GM12875 (cell line): ENCODE data around the gene NUTF2.
A peak's percentile ranks its signal among the peaks of the same experiment; 100 is the strongest.

Experiments used
- H3K4me3 ChIP-seq: one replicate; pipeline ENCODE4 v1.5.1; 2011; ENCODE audit warnings: low read depth, low read length, control low read depth
- CTCF ChIP-seq: IDR thresholded peaks from 2 replicates; pipeline ENCODE4 v1.5.1; 2011; ENCODE audit warnings: low read depth, mild to moderate bottlenecking, control low read depth, inconsistent platforms, low read length, moderate library complexity, borderline replicate concordance; ENCODE audit not compliant: insufficient read depth

Gene NUTF2

DNA sequence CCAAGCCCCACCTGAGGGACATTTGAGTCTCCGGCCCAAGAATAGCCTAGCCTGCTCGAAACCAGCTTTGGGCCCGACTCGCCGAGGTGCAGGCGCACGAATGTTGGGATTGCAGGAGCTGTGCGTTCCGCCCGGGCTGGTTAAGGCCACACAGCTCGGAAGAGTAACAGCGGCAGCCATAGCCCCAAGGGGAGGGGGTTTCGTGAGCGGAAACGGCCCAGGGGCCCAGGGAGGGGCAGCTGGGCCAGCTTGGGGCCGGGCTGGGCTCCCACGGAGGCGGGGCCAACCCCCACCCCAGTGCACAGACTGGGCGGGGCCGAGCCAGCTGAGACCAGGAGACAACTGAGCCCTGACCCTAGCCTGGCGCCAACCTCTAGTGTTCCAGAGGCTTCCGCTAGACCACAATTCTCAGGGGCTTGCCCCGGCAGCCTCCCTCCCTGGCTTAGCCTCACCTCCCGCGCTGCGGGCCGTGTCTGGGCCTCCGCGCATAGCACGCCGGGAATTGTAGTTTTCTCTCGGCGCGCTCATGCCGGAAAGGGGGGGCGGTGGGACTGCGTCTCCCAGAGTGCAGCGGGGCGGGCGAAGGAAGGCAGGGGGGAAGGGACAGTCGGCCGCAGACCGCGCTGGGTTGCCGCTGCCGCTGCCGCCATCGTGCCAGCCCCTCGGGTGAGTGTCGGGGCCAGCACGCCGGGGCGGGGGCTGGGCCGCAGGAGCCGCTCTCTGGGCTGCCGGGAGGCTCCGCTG lies at the start of gene NUTF2:
Gene NUTF2, plus strand, starts transcription at position 614 of the 744 bp plus-strand sequence. CDS start 18,198 bp downstream, outside the sequence.
- H3K4me3 ChIP-seq, result peak within 1 kb of the TSS; percentile 80
- no peak for TF ChIP-seq CTCF

DNA sequence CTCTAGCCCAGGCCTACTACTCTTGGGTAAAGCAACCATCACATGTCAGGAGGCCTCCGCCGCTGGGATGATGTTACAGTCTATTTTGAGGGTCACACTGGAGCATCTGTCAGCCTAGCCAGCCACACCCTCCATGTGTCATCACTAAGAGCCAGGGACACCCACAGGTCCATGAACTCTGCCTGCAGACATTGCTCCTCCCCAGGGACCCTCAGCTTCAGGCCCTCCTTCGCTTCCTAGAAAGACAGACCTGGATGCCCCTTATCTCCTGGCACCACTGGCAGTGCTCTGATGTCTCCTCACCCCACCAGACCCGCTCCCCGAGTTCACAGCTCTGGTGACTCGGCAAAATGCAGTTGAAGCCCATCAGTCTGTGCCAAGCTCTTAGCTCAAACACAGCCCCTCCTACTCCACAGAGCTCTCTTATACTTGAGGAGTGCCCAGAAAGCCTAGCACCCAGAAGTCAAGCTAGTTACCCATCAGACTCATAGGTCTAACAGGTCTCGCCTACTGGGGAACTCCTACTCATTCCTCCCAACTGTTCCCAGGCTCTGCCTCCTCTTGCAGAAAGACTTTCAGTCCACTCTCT lies 46.3 kb upstream of the NUTF2 start:
- TF ChIP-seq CTCF, result no peak
- no peak overlapping the region for H3K4me3 ChIP-seq

DNA sequence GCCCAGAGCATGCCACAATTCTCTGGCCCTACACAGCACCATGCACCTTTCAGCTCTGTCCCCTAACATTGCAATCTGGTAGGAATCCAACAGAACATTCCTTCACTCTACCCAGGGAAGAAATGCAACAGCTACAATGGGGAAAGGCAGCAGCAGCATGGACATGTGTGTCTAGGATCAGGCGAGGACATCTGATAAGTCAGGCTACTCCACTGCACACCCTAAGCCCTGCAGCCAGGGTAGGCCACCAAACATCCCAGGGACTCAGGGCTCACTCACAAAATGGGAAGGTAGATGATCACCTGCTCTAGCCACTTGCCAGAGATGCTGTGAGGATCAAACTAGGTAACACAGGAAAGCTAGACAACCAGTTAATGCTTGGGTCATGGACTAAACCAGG lies 45.5 kb upstream of the NUTF2 start:
- TF ChIP-seq CTCF, result no peak
- H3K4me3 ChIP-seq, result no peak overlapping the region

DNA sequence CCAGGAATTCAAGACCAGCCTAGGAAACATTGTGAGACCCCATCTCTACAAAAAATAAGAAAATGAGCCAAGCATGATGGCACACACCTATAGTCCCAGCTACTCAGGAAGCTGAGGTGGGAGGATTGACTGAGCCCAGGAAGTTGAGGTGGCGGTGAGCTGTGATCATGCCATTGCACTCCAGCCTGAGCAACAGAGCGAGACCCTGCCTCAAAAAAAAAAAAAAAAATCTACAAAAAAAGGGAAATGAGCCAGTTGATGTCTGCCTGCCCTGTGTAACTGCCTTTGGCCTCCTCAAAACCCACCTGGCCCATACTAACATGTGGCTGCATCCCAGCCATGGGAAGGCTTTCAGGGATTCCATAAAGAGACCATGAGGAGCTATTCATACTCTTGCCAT lies 44.9 kb upstream of the NUTF2 start:
- no peak overlapping the region for H3K4me3 ChIP-seq

GRCh38 chr16:67803894-67804293 lies 42.8 kb upstream of the NUTF2 start:
- no peak for TF ChIP-seq CTCF
- H3K4me3 ChIP-seq, result no peak overlapping the region

More for the DNA sequence above, 44.9 kb upstream of the NUTF2 start:
- TF ChIP-seq CTCF, result no peak

GRCh38 chr16:67804853-67805542 lies 41.7 kb upstream of the NUTF2 start:
- no peak for TF ChIP-seq CTCF
- peak overlapping the region; percentile 80 for H3K4me3 ChIP-seq
